GM12891 (cell line): ENCODE results near the gene FOXB1.

Experiments used
- DNase-seq: peaks from one replicate; pipeline ENCODE4 v3.0.0; 2011; ENCODE audit warnings: low spot score; ENCODE audit not compliant: insufficient read length
- FAIRE-seq: peaks from 2 replicates; lab custom pipeline; 2011; peaks lifted over from hg19 to GRCh38; lab: Jason Lieb, UNC
- PAX5 ChIP-seq: IDR thresholded peaks from 2 replicates; pipeline ENCODE4 v1.6.1; 2011; ENCODE audit warnings: low read length, moderate library complexity, mild to moderate bottlenecking; ENCODE audit not compliant: insufficient read depth, severe bottlenecking
- POLR2A ChIP-seq: IDR thresholded peaks from 2 replicates; pipeline ENCODE4 v1.6.1; 2011; ENCODE audit warnings: low read depth, low read length, control low read depth
- POLR2AphosphoS5 ChIP-seq: IDR thresholded peaks from 2 replicates; pipeline ENCODE4 v1.6.1; 2011; ENCODE audit warnings: low read depth, low read length, control low read depth
- POU2F2 ChIP-seq: IDR thresholded peaks from 2 replicates; pipeline ENCODE4 v1.6.1; 2011; ENCODE audit warnings: low read depth, mild to moderate bottlenecking, control low read depth, low read length, moderate library complexity
- SPI1 ChIP-seq: IDR thresholded peaks from 2 replicates; pipeline ENCODE4 v1.6.1; 2011; ENCODE audit warnings: low read depth, low read length, control low read depth
- TAF1 ChIP-seq: IDR thresholded peaks from 2 replicates; pipeline ENCODE4 v1.6.1; 2011; ENCODE audit warnings: low read depth, low read length, control low read depth

Gene FOXB1

DNA sequence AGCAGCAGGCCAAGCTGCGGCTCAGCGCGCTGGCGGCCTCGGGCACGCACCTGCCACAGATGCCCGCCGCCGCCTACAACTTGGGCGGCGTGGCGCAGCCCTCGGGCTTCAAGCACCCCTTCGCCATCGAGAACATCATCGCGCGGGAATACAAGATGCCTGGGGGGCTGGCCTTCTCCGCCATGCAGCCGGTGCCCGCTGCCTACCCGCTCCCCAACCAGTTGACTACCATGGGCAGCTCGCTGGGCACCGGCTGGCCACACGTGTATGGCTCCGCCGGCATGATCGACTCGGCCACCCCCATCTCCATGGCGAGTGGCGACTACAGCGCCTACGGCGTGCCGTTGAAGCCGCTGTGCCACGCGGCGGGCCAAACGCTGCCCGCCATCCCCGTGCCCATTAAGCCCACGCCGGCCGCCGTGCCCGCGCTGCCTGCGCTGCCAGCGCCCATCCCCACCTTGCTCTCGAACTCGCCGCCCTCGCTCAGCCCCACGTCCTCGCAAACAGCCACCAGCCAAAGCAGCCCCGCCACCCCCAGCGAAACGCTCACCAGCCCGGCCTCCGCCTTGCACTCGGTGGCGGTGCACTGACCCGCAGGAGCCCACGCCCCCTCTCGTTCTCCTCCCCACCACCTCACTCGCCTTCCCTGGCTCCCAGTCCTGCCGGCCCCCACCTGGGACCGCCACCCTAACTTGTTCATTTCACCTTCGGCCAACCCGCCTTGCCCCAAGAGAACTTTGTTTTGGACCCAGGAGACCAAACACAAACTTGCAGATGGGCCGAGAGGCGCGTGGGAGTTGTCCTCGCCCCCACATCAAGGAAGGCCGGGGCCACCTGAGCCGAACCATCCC lies 1.5 kb downstream of the FOXB1 start:
- no peak for TF ChIP-seq TAF1
- no peak for TF ChIP-seq POU2F2
- TF ChIP-seq POLR2A, result no peak
- TF ChIP-seq POLR2AphosphoS5, result no peak
- TF ChIP-seq PAX5, result no peak
- TF ChIP-seq SPI1, result no peak
- DNase-seq (no peak), FAIRE-seq (no peak)

DNA sequence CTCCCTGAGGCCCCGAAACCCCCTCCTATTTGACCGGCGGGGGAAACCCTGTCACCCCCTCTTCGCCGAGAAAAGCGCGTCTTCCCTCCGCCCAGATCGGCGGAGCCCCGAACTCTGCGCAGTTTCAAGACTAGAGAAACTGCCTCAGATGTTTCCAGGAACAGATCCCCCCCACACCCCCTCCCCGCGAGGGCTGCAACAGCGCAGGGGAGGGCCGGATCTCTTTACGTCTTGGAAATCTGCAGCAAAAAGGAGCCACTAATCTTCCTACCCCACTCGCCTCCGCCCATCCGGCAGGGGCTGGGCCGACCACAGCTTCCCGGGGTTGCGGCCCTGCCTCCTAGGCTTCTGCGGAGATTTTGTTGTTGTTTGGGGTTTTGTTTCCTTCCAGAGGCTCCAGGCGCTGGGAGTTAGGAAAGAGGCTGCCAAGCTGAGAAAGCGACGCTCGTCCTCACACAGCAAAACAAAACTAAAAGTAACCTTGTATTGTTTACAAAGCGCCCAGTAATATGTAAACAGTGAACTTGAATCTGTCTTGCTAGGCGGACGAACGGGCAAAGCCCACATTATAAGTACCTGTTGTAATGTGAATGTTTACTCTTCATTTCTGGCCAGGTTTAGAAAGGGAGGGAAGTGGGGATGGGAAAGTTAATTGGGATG lies 2.2 kb downstream of the FOXB1 start:
- FAIRE-seq, result peak; percentile 69
- TF ChIP-seq POU2F2, result no peak
- no peak for TF ChIP-seq TAF1
- TF ChIP-seq SPI1, result no peak
- no peak for TF ChIP-seq POLR2A
- no peak for TF ChIP-seq POLR2AphosphoS5
- TF ChIP-seq PAX5, result no peak
- no peak for DNase-seq

DNA sequence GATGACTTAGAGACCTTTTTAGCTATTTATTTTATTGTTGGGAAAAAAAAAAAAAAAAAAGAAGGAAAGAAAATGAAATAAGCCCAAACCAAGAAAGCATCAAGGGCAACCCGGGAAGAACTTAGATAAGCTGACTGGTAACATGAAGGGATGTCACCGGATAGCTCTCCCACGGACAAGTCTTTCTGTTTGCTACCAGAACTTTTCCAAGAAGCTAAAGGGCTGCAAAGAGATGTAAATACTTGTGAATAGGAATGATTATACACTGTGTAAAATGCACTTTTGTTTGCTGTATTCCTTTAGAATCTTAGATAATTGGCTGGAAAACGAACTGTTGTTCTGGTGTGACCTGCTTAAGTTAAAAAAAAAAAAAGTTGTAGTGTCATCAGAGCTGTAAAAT lies 2.8 kb downstream of the FOXB1 start:
- no peak for DNase-seq
- no peak for TF ChIP-seq PAX5
- TF ChIP-seq SPI1, result no peak
- no peak for TF ChIP-seq TAF1
- TF ChIP-seq POLR2A, result no peak
- TF ChIP-seq POU2F2, result no peak
- TF ChIP-seq POLR2AphosphoS5, result no peak
- no peak for FAIRE-seq

DNA sequence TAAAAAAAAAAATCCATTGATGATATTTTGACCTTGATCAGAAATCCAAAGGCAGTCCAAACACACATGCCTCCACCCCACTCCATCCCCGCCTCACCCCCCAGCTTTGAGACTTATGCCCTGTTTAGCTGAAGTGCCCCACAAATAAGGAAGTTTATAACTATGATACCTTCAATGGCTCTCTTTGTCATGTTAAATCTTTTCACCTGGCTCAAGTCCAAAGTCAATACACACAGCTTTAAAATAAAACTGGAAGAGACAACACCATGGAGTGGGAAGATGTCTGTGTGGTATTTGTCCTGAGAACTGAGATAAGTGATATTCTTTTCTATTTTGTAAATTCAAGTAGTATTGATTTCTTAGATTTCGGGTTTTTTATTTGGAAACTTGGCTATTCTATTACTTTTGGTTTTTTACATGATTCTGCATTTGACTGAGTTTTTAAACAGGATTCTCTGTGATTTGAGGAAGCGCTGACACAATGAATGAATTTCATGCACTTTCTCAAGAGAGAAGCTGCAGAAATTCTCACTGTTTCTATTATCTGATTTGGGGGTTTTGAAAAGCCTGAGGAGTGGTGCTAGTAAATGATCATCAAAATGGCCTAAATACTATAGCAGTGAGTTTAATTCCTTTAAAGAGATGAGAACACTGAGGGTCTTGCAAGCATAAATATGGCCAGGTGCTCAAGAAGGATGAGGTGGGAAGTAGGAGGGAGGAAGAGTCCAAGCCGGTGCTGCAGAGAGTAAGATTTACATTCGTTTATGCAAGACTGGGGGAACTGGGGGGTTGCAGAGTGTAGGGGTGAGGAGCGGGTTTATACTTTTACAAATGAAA lies 5.2 kb downstream of the FOXB1 start:
- no peak for FAIRE-seq
- TF ChIP-seq PAX5 (no peak), POU2F2 (no peak), SPI1 (no peak)
- no peak for DNase-seq

DNA sequence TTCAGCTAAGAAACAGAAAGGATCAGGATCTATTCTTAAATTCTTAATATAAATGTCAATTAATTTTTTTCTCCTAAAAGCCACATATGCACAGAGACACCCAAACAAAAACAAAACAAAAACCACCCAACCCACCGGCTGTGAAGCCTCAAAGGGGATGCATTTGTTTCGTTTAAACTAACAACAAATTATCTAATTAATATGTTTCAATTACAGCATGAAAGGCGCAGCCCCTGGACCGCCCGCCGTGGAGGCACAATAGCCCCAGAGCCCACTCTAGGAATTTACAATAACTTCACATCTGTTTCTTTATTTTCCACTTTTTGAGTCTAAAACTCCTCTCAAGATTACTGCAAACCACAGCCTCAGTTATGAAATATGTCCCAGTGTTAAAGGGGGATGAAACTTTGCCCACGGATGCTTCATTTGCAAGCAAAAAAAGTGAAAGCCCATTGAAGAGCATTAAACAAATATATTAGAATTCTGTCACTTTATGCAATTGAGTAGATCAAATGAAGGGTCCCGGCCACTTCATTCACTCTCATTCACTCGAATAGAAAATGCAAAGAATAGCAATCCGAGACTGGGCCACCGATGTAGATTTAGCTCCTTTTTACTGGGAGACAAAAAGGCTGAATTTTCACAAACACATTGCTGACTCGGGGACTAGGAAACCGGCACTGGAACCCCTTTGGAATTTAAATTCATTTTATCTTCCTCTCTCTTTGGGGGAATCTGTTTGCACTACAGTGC lies 6.0 kb downstream of the FOXB1 start:
- no peak for DNase-seq
- no peak for FAIRE-seq
- TF ChIP-seq TAF1, result no peak
- TF ChIP-seq SPI1, result no peak
- no peak for TF ChIP-seq POU2F2
- TF ChIP-seq POLR2A, result no peak

DNA sequence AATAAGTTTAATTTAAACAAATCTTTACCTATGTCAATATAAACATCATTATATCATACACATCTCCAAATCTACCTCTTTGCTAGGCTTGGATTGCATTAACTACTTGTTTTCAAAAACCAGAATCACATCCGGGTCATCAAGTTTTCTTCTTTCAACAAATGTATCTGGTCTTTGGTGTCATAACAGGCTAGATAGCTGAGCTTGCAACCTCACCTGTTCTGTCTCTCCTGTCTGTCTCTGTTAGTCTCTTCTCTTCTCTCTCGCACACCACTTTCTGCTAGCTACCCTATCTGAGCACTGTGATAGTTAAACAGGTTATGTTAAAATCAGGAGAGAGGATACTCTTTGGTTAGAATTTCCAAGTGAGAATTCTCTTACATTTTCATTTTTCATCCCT lies 6.7 kb downstream of the FOXB1 start:
- DNase-seq (no peak), FAIRE-seq (no peak)
- TF ChIP-seq POLR2AphosphoS5 (no peak), TAF1 (no peak), POU2F2 (no peak), POLR2A (no peak), SPI1 (no peak), PAX5 (no peak)

DNA sequence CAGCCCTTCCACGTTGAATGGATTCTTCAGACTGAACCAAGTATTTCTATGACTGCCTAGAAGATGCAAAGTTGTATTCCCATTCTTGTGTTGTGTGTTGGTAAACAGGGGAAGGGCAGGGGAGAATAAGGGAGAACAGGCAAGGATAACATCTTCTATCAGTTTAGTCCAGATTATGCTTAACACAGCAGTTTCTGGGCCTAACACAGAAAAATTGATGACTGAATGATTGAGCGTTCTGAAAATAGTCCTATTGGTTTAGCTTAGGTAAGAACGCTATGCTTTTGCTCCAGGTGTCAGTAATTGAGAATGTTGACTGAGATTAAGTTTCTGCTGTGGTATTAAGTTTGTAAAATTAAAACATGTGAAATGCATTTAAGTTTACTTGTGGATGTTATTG lies 8.6 kb downstream of the FOXB1 start:
- TF ChIP-seq POLR2A (no peak), SPI1 (no peak), POU2F2 (no peak), PAX5 (no peak), TAF1 (no peak), POLR2AphosphoS5 (no peak)

DNA sequence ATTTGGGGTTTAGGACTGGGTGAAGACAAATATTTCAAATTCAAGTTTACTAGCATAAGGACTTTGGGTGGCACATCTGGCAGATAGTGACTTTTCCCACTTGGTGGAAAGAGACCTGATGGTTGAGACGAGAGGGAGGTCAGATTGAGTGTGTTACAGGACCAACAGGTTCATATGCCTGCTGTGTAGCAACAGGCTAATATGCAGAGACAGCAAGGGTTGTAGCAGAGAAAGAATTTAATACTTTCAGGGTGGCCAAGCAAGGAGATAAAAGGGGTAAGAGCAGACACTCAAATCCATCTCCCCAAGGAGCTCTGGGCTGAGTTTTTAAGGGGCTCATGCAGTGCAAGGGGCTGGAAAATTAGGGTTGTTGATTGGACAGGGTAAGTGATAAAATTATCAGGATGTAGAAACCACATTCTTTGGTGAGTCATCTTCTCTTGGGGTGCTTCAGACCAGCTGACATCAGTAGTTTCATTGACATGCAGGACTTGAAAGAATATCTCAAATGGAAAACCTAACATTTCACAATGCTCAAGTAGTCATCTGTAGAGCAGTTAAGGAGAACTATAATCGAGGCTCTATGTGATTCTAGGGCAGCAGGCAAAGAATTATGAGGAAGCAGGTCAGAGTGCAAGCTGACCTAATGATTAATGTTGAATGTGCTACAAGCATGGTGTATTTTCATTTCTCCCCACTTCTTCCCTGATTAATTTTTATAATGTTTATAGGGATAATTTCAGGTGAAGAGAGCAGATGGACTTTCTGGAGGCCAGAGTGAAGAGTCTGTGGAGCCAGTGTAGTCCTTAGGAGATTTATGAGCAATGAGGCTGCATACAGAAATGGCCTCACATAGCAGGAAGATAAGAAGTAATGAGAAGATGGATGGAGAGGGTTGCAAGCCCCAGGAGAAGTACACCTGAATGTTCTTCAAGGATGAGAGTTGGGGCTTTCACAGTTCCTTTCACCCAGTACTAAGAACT lies 13.7 kb downstream of the FOXB1 start:
- no peak for DNase-seq
- TF ChIP-seq TAF1 (no peak), POLR2A (no peak), PAX5 (no peak), POU2F2 (no peak), SPI1 (no peak), POLR2AphosphoS5 (no peak)
- no peak for FAIRE-seq

More for the DNA sequence above, 8.6 kb downstream of the FOXB1 start:
- FAIRE-seq, result no peak
- DNase-seq, result no peak
